HFF-Myc (cell line): ENCODE data around the gene MED14.
"Not testable (repeated sequence)": the region's sequence is repeated elsewhere in the genome, so short reads cannot be mapped to it uniquely, and the experiment has no call there.

Experiments used
- DNase-seq: peaks from one replicate; pipeline ENCODE4 v3.0.0-alpha.2; 2011; ENCODE audit warnings: low read depth; ENCODE audit errors: extremely low read depth
- H3K4me3 ChIP-seq: replicated peaks from 2 replicates; pipeline ENCODE4 v1.5.1; 2011; ENCODE audit warnings: low read depth, mild to moderate bottlenecking, control low read depth, low read length
- TF ChIP-seq, protein P1 (sequence below): IDR thresholded peaks from 2 replicates; pipeline ENCODE4 v1.5.1; 2012; ENCODE audit warnings: mild to moderate bottlenecking, low read depth, low read length, control low read depth; ENCODE audit errors: missing control alignments

MED14 gene

DNA sequence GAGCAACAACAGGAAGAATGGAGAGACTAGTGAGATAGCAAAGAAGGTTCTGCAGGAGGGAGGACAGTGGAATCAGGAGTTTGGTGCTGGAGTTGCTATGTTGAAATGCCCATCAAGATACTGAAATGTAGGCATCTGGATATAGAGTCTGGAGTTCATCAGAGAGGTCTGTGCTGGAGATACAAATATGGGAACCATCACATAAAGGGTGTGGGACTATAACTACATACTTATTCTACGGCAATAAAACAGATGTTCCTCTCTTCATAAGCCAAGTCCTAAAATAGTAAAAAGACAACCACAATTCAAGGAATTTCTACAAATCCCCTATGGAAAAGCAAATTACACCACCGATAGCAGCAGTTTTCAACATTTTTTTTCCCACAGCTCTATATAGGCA lies 1.6 kb downstream of the MED14 start:
- H3K4me3 ChIP-seq: peak overlapping the region; percentile 55
- TF ChIP-seq, protein P1, sequence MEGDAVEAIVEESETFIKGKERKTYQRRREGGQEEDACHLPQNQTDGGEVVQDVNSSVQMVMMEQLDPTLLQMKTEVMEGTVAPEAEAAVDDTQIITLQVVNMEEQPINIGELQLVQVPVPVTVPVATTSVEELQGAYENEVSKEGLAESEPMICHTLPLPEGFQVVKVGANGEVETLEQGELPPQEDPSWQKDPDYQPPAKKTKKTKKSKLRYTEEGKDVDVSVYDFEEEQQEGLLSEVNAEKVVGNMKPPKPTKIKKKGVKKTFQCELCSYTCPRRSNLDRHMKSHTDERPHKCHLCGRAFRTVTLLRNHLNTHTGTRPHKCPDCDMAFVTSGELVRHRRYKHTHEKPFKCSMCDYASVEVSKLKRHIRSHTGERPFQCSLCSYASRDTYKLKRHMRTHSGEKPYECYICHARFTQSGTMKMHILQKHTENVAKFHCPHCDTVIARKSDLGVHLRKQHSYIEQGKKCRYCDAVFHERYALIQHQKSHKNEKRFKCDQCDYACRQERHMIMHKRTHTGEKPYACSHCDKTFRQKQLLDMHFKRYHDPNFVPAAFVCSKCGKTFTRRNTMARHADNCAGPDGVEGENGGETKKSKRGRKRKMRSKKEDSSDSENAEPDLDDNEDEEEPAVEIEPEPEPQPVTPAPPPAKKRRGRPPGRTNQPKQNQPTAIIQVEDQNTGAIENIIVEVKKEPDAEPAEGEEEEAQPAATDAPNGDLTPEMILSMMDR: no peak
- no peak for DNase-seq

DNA sequence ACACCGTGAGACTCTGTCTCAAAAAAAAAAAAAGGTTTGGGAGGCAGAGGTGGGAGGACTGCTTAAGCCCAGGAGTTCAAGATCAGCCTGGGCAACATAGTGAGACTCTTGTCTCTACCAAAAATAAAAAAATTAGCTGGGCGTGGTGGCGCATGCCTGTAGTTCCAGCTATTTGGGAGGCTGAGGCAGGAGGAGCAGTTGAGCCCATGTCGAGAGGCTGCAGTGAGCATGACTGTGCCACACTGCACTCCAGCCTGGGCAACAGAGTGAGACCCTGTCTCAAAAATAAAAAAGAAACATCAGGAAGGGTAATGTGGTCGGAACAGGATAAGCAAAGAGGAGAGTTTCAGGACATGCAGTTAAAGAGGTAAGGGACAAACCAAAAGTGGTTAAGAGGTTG lies 2.8 kb downstream of the MED14 start:
- not testable (repeated sequence) for DNase-seq, H3K4me3 ChIP-seq

DNA sequence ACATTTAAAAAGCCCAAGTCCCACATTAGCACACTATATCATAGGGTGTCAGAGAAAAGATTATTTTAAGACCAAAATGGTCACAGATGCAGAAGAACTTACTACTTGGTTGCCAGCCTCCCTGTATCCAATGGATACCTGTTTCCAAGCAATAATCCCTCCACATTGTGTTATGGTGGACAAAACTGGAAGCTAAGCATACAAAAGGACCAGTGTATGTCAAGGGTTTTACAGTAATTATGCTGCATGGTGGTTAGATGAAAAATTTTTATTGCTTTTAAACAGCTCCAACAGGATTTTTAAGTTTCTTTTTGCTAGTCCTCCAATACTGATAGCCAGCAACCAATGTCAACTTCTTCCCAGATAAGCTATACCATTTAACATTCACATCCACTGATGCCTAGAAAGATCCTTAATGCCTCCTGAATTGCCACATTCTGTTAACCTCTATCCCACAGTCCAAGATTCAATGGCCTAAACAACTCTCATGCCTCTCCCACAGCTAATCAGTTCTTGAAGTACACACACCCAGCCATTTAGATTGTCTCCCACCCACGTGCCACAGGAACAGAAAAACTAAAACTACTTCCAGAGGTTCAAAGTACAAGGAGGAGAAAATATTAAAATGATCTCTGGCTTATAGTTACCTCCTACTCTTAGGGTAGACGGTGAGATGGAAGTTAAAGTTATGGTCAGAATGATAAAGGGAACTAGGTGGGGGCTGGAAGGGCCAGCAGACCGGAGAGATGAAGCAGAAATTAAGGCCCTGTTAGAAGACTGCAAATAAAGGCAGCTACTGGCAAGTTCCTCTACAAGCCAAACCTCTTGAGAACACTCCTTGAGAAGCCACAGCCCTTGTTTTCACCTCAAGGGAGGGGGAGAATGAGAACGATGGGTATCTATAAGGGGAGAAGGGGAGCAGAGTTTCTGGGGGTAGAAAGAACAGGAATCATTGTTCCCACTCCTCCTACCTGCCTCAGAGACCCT lies 5.5 kb downstream of the MED14 start:
- H3K4me3 ChIP-seq: no peak overlapping the region

DNA sequence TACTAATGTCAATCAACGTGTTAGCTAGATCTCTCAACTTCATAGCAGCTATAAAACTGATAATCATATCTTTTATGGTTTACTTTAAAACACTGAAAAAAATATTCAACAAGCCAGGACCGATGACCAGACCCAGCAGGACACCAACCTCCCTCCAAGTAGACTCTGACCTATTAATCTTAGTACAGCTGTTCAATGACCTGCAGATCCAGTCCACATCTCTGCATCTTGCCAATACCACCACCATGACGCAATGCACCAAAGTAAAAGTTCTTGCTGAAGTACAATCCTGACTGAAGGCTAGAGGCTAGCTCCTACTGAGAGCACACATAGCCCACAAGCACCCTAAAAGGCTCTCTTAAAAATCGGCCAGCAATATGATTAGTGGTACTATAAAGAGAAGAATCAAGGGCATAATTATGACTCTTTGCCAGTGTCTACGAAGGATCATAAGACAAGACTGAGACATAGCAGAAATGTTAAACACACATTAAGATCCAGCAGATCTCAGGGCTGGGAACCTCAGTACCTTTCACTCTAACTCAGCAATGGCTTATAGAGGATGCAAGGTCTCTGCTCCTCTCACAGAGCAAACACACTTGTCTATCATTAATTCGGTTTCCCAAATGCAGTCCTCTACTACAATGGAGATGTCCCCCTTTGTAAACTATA lies 7.6 kb downstream of the MED14 start:
- TF ChIP-seq, protein P1: no peak
- DNase-seq: no peak
- H3K4me3 ChIP-seq: no peak overlapping the region

More for the DNA sequence above, 5.5 kb downstream of the MED14 start:
- DNase-seq: no peak
- TF ChIP-seq, protein P1: no peak

DNA sequence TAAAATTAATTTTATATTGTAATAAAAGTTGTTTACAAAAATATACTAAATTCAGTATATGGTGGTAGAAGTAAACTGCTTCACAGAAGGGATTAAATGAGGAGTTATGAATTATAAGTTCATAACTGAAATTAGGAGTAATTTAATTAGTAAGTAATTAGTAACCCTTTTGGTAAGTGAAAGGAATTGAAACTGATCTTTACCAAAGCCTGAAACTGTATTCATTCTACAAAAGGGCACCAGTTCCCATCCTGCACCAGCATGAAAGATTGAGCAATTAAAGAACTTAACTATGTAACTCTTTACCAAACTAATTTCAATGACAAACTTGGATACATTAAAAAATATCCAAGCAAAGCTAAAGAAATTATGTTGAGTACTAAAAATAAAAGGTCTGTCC lies 8.2 kb downstream of the MED14 start:
- H3K4me3 ChIP-seq: no peak overlapping the region
- TF ChIP-seq, protein P1: no peak
- DNase-seq: no peak

DNA sequence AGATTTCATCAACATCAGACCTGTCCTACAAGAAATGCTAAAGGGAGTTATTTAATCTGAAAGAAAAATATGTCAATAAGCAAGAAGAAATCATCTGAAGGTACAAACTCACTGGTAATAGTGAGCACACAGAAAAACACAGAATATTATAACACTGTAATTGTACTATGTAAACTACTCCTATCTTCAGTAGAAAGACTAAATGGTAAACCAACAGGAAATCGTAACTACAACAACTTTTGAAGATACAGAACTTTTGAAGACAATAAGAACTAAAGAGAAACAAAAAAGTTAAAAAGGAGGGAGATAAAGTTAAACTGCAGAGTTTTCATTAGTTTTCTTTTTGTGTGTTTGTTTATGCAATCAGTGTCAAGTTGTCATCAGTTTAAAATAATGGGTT lies 12.4 kb downstream of the MED14 start:
- DNase-seq: no peak
- H3K4me3 ChIP-seq: no peak overlapping the region
- TF ChIP-seq, protein P1: no peak

DNA sequence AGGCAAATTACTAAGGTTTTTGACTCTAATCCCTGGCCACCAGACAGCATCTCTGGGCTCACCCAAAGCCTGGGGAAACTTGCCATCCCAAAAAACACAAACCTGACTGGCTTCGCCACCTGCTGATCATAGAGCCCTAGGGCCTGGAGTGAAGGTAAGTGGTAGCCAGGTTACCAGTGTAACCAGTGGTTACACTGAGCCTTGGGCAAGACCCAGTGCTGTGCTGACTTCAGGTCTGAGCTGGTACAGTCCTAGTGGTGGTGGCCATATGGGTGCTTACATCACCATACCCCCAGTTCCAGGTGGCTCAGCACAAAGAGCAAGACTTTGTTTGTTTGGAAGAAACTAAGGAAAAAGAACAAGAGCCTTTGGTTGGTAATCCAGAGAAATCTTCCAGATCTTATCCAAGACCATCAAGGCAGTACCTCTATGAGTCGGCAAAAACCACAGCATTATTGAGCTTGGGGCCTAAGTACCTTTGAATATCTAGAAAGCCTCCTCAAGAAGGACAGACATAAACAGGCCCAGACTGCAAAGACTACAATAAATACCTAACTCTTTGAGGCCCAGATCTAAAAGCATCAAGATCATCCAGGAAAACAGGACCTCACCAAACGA lies 13.7 kb downstream of the MED14 start:
- TF ChIP-seq, protein P1: no peak
- no peak for DNase-seq
- H3K4me3 ChIP-seq: no peak overlapping the region
